ENCODE measurements around the gene CFAP46. TPM values are rescaled to one million over a fixed set of nuclear protein-coding genes. Genes with fewer than 3 reads are reported as not detected.
"Not testable (repeated sequence)": the region's sequence is repeated elsewhere in the genome, so short reads cannot be mapped to it uniquely, and the experiment has no call there.

CFAP46 gene
- total RNA-seq, 4 donors from 2014 or later: 0.19 to 0.92 (median 0.54) TPM

DNA sequence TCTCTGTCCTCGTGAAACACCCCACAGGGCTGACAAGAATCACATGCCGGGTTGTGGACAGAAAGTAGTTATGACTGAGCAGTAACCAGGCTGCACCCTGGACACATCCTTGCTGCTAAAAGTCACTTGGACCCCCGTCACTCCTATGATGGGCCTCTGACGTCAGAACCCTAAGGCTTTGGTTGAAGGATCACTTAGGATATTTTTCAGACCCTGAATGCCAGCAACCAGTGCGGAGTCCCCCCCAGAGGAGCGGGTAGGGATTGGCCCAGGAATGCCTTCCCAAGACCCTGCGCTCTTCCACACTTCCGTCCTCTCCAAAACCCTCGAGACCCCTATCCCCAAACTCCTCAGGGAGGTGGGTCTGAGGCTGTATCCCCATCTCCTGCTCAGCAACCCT, 52.1 kb downstream of the CFAP46 start:
- H3K36me3 ChIP-seq: no peaks in the 10 kb centered on the region
- 59 to 61% methylated on average over 3 to 8 of the region's 9 CpGs for WGBS, 2 donors
- H3K9me3 ChIP-seq: no peaks in the 10 kb centered on the region
- intact Hi-C loops (cut with DNase I): no loop called here
- H3K4me1 ChIP-seq: peaks cover 0 to 25% (median 0%) of the 10 kb centered on the region in 3 donors
- H3K27ac ChIP-seq: no peak overlapping the region
- H3K4me3 ChIP-seq: no peak overlapping the region
- DNase-seq: no peak
- peaks cover 0 to 81% (median 0%) of the 10 kb centered on the region in 4 donors for H3K27me3 ChIP-seq
- TF ChIP-seq, protein P1, sequence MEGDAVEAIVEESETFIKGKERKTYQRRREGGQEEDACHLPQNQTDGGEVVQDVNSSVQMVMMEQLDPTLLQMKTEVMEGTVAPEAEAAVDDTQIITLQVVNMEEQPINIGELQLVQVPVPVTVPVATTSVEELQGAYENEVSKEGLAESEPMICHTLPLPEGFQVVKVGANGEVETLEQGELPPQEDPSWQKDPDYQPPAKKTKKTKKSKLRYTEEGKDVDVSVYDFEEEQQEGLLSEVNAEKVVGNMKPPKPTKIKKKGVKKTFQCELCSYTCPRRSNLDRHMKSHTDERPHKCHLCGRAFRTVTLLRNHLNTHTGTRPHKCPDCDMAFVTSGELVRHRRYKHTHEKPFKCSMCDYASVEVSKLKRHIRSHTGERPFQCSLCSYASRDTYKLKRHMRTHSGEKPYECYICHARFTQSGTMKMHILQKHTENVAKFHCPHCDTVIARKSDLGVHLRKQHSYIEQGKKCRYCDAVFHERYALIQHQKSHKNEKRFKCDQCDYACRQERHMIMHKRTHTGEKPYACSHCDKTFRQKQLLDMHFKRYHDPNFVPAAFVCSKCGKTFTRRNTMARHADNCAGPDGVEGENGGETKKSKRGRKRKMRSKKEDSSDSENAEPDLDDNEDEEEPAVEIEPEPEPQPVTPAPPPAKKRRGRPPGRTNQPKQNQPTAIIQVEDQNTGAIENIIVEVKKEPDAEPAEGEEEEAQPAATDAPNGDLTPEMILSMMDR (IDR thresholded peaks at IDR 0.05): no peak
- TF ChIP-seq POLR2A (IDR thresholded peaks at IDR 0.05): no peak

DNA sequence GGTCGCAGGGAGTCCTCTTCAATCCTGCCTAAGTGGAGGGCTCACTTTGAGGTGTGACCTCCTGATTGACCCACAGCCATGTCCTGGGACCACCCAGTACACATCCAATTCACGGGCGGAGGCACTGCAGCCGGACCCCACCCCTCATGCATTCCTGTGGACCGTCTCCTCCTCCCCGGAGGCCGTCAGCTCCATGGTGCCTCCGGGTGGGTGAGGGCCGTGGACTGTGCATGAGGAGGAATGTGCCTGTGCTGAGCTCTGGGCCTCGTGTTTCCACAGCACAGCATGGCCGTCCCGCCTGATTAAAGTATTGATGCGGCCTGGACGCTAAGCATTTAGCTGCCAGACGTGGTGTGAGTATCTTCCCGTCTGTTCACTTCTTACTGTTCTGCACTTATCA, 52.8 kb downstream of the CFAP46 start:
- Histone ChIP-seq H3K4me3 (no peak overlapping the region), H3K27me3 (peaks cover 0 to 82% (median 0%) of the 10 kb centered on the region in 4 donors), H3K36me3 (no peaks in the 10 kb centered on the region), H3K9me3 (no peaks in the 10 kb centered on the region), H3K27ac (no peak overlapping the region), H3K4me1 (peaks cover 0 to 17% (median 0%) of the 10 kb centered on the region in 3 donors)
- TF ChIP-seq POLR2A (IDR thresholded peaks at IDR 0.05): no peak
- TF ChIP-seq, protein P1 (IDR thresholded peaks at IDR 0.05): no peak
- no peak for DNase-seq
- WGBS, 2 donors: 39 to 68% methylated on average over 3 to 8 of the region's 16 CpGs
- intact Hi-C loops (cut with DNase I): no loop called here

DNA sequence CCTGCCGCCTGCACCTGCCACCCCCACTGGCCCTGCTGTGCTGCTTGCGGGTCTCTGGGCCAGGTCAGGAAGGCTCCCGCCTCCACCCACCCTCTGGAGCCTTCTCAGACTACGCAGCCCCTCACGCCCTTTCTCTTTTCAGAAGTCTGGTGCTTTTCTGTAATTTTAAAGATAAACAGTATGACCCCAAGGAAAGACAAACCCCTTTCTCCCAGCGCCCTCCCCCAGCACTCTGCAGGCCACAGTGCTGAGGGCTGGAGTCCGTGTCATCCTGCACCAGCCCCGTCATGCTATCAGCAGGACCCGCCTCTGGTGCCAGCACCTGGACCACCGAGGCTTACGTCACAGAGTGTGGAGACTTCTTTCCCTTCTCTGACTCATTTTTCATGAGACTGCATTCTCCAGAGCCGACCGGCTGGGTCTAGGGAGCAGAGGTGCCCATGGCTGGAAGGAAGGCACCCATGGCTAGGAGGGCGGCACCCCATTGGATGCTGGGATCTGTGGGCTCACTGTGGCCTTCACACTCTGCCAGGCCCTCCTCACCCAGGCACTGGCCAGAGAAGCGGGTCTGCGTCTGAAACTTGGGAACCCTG, 53.4 kb downstream of the CFAP46 start:
- H3K4me1 ChIP-seq: peaks cover 0 to 12% (median 0%) of the 10 kb centered on the region in 3 donors
- TF ChIP-seq POLR2A (IDR thresholded peaks at IDR 0.05): no peak
- TF ChIP-seq, protein P1 (IDR thresholded peaks at IDR 0.05): no peak
- H3K9me3 ChIP-seq: no peaks in the 10 kb centered on the region
- intact Hi-C loops (cut with DNase I): no loop called here
- H3K27ac ChIP-seq: no peak overlapping the region
- peaks cover 0 to 88% (median 0%) of the 10 kb centered on the region in 4 donors for H3K27me3 ChIP-seq
- no peak for DNase-seq
- 71 to 81% methylated on average over 9 to 13 of the region's 16 CpGs for WGBS, 2 donors
- no peak overlapping the region for H3K4me3 ChIP-seq
- no peaks in the 10 kb centered on the region for H3K36me3 ChIP-seq

DNA sequence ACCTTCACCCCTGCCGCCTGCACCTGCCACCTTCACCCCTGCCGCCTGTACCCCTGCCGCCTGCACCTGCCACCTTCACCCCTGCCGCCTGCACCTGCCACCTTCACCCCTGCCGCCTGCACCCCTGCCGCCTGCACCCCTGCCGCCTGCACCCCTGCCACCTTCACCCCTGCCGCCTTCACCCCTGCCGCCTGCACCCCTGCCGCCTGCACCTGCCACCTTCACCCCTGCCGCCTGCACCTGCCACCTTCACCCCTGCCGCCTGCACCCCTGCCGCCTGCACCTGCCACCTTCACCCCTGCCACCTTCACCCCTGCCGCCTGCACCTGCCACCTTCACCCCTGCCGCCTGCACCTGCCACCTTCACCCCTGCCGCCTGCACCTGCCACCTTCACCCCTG, 53.9 kb downstream of the CFAP46 start:
- DNase-seq; H3K27ac ChIP-seq; intact Hi-C loops (cut with DNase I); H3K4me1 ChIP-seq; H3K9me3 ChIP-seq; H3K36me3 ChIP-seq; H3K4me3 ChIP-seq: not testable (repeated sequence)
- peaks cover 0 to 84% (median 0%) of the 10 kb centered on the region in 4 donors for H3K27me3 ChIP-seq
- WGBS, 2 donors: 89 to 91% methylated on average over 11 to 15 of the region's 16 CpGs

DNA sequence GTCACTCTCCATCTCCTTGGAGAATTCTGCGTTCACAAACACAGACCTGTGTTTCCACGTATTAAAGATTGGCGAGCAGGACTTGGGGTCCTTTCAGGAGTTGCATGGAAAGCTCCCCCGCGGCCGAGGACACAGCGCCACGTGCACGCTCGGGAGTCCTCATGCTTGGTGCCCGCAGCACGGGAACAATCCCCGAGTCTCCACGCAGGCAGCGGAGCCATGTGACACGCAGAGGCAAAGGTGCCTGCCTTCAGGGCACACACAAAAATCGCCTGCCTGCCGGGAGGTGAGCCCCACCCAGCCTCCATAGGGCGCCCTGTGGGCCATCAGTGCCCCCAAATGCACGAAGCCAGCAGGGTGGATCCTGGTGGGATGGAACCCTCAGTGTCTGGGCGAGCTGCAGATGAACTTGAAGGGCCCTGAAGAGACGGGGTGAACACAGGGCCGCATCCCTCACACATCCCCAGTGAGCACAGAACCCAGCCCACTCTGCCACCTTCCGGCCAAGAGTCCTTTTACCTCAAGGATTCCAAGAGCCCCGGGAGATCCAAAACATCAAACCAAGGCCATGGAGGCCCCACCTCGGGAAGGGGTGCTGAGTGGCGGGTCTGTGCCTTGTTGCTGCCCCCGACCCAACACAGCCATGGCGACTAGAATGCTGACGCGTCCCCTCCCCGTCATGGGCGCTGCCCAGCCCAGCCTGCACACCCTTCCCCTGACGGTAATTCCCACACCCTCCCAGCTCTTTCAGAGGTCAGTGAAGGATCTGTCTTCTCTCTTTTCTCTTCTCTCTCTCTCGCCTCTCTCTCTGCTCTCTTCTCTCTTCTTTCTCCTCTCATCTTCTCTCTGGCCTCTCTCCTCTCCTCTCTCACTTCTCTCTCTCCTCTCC, 55.9 kb downstream of the CFAP46 start:
- Histone ChIP-seq H3K36me3 (no peaks in the 10 kb centered on the region), H3K4me1 (no peaks in the 10 kb centered on the region), H3K4me3 (no peak overlapping the region), H3K27ac (no peak overlapping the region), H3K9me3 (no peaks in the 10 kb centered on the region), H3K27me3 (peaks cover 0 to 68% (median 0%) of the 10 kb centered on the region in 4 donors)
- 65 to 68% methylated on average over 11 to 19 of the region's 35 CpGs for WGBS, 2 donors
- intact Hi-C loops (cut with DNase I): no loop called here
- no peak for DNase-seq
- TF ChIP-seq, protein P1 (IDR thresholded peaks at IDR 0.05): peak in 1 of 6 experiments; percentile 10
- no peak for TF ChIP-seq POLR2A (IDR thresholded peaks at IDR 0.05)

Measured in esophagus squamous epithelium (tissue), 5 donors.